Stomach (tissue), 9 donors: ENCODE data around the gene PLXNB2. TPM values are rescaled to one million over a fixed set of nuclear protein-coding genes. Genes with fewer than 3 reads are reported as not detected.
"Not testable (repeated sequence)": the region's sequence is repeated elsewhere in the genome, so short reads cannot be mapped to it uniquely, and the experiment has no call there.

Source experiments
- DNase-seq, 2 donors: peaks; one replicate each; pipeline versions ENCODE4 v3.0.0 to v3.0.0-alpha.2; 2013 to 2019
- H3K27ac ChIP-seq, 5 donors: fragments of 200-600 bp in 4 of 5; sonication (generic) in 4 of 5; one replicate each; pipeline ENCODE4 v1.5.1; 2013 to 2019; ENCODE audit warnings: mild to moderate bottlenecking in 1 of 5, moderate library complexity in 1 of 5
- H3K27me3 ChIP-seq, 3 donors: fragments of 200-600 bp; sonication (generic); one replicate each; pipeline ENCODE4 v1.5.1; 2017 to 2019; ENCODE audit warnings: mixed run types in 1 of 3
- H3K36me3 ChIP-seq, 4 donors: fragments of 200-600 bp; sonication (generic); 1 replicate in 3 of 4; 2 replicates in 1 of 4; pipeline ENCODE4 v1.5.1; 2016 to 2019
- H3K4me1 ChIP-seq, 4 donors: fragments of 200-600 bp; sonication (generic); one replicate each; pipeline ENCODE4 v1.5.1; 2016 to 2019
- H3K4me3 ChIP-seq, 4 donors: fragments of 200-600 bp; sonication (generic) in 3 of 4; one replicate each; pipeline ENCODE4 v1.5.1; 2016 to 2019; ENCODE audit warnings: mild to moderate bottlenecking in 1 of 4
- H3K9me3 ChIP-seq, 4 donors: fragments of 200-600 bp; sonication (generic); one replicate each; pipeline ENCODE4 v1.5.1; 2016 to 2019
- EP300 ChIP-seq: sonication (generic); formaldehyde crosslinking; IDR thresholded peaks from one replicate; pipeline ENCODE4 v1.6.1; 2017; ENCODE audit warnings: antibody characterized with exemption
- POLR2A ChIP-seq, 4 donors: fragments of 450-650 bp; IDR thresholded peaks; one replicate each; pipeline ENCODE4 v1.6.1; 2016; ENCODE audit warnings: antibody characterized with exemption in 4 of 4, control low read depth in 2 of 4, mild to moderate bottlenecking in 1 of 4, moderate library complexity in 1 of 4
- POLR2AphosphoS5 ChIP-seq, 3 donors: sonication (generic); formaldehyde crosslinking; IDR thresholded peaks; one replicate each; pipeline ENCODE4 v1.6.1; 2016; ENCODE audit warnings: antibody characterized with exemption in 3 of 3
- WGBS, 5 donors: extraction: QIAGEN DNeasy Blood & Tissue Kit in 3 of 5; methylation state at CpG; one replicate each; pipeline versions ENCODE4 v1.1.5 to v1.1.7; 2013 to 2018; 5-methylcytosine and 5-hydroxymethylcytosine counted together
- intact Hi-C: fragments of 100-400 bp; cut with DNase I; formaldehyde crosslinking; loops from one replicate; pipeline ENCODE4 v1.15.1; 2023; ENCODE audit warnings: low total_unique reads
- polyA plus RNA-seq, 3 donors: library from polyadenylated mRNA; stranded (reverse); fragments of 200-250 nt; gene quantifications; one replicate each; pipeline ENCODE4 v1.2.3, GENCODE V29; 2013
- total RNA-seq, 5 donors: library from RNA; depleted of rRNA; stranded (reverse); fragments of >200 nt; gene quantifications; one replicate each; pipeline versions ENCODE4 v1.1.0 to v1.2.3, GENCODE V29; 2014 to 2016
- TF ChIP-seq, protein P1 (sequence below), 7 experiments: fragments of 450-650 bp in 4 of 7; fragments of 200-600 bp in 3 of 7; sonication (generic) in 3 of 7; IDR thresholded peaks; one replicate each; pipeline ENCODE4 v1.5.1; 2016 to 2019; ENCODE audit warnings: antibody characterized with exemption in 7 of 7, control low read depth in 2 of 7, mild to moderate bottlenecking in 1 of 7
- donor health status: healthy with polysubstance abuse.
- donor health status: Bipolar disorder and iron deficiency.
- donor health status: healthy.

The PLXNB2 gene
- total and polyA plus RNA-seq, 8 donors = 50.3 to 648 (median 269) TPM

DNA sequence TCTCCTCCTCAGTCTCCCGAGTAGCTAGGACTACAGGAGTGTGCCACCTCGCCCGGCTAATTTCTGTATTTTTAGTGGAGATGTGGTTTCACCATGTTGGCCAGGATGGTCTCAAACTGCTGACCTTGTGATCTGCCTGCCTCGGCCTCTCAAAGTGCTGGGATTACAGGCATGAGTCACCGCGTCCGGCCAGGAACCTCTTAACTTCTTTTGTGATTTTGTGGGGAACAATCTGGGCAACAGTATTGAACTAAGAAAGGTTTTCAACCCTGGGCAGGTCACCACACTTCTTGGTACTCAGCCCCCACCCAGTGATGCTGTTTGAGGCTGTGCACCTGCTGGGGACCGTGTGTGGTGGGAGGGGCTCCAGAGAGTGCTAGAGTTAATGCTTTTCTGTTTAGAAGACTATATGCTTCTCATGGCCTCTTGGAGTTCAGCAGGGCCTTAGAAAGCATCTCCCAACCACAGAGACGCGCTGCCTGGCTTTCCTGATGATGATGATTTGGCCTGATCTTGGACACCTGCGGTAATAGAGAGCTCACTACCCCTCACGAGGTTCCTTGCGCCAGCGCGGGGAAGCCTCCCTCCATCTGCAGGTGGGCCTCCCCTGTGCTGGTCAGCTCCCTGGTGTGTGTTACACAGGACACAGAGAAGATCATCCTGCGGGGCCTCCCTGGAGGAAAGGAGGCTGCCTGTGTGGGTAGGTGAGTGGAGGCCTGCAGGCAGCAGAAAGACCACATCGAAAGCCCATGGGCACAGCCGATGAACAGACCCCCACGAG is 18.2 kb upstream of the PLXNB2 start:
- no peaks in the 10 kb centered on the region for H3K9me3 ChIP-seq
- peak overlapping the region; percentile 72 to 95 (median 88) for H3K4me3 ChIP-seq
- TF ChIP-seq POLR2AphosphoS5 (IDR thresholded peaks at IDR 0.05) (no peak), EP300 (no peak), POLR2A (IDR thresholded peaks at IDR 0.05) (no peak)
- TF ChIP-seq, protein P1, sequence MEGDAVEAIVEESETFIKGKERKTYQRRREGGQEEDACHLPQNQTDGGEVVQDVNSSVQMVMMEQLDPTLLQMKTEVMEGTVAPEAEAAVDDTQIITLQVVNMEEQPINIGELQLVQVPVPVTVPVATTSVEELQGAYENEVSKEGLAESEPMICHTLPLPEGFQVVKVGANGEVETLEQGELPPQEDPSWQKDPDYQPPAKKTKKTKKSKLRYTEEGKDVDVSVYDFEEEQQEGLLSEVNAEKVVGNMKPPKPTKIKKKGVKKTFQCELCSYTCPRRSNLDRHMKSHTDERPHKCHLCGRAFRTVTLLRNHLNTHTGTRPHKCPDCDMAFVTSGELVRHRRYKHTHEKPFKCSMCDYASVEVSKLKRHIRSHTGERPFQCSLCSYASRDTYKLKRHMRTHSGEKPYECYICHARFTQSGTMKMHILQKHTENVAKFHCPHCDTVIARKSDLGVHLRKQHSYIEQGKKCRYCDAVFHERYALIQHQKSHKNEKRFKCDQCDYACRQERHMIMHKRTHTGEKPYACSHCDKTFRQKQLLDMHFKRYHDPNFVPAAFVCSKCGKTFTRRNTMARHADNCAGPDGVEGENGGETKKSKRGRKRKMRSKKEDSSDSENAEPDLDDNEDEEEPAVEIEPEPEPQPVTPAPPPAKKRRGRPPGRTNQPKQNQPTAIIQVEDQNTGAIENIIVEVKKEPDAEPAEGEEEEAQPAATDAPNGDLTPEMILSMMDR (IDR thresholded peaks at IDR 0.05) = no peak
- 83 to 94% (median 85%) methylated on average over 19 of the region's 19 CpGs for WGBS, 5 donors
- H3K27ac ChIP-seq = no peak overlapping the region
- no peaks in the 10 kb centered on the region for H3K27me3 ChIP-seq
- peaks cover 13 to 25% (median 20%) of the 10 kb centered on the region in 4 donors for H3K4me1 ChIP-seq
- no peak for DNase-seq
- intact Hi-C loops = no loop called here
- H3K36me3 ChIP-seq = no peaks in the 10 kb centered on the region

DNA sequence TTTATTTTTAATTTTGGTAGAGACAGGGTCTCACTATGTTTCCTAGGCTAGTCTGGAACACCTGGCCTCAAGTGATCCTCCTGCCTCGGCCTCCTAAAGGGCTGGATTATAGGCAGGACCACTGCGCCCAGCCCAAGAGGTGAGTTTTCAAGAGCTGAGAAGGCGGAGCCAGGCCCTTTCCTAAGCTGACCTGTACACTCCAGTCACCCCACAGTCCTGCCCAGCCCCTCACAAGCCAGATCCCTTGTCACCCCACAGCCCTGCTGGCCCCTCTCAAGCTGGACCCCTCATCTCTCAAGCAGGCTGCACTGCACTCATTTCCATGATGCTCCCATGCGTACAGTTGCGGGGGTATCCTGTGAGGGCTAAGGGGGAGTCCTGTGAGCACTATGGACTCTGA is 16.5 kb upstream of the PLXNB2 start:
- H3K9me3 ChIP-seq = no peaks in the 10 kb centered on the region
- H3K36me3 ChIP-seq = no peaks in the 10 kb centered on the region
- intact Hi-C loops = no loop called here
- TF ChIP-seq EP300 (no peak), POLR2AphosphoS5 (IDR thresholded peaks at IDR 0.05) (no peak)
- H3K27ac ChIP-seq = no peak overlapping the region
- no peak for DNase-seq
- 94 to 97% (median 96%) methylated on average over 5 of the region's 5 CpGs for WGBS, 5 donors
- no peak overlapping the region for H3K4me3 ChIP-seq
- H3K4me1 ChIP-seq = peaks cover 13 to 23% (median 20%) of the 10 kb centered on the region in 4 donors
- H3K27me3 ChIP-seq = no peaks in the 10 kb centered on the region

DNA sequence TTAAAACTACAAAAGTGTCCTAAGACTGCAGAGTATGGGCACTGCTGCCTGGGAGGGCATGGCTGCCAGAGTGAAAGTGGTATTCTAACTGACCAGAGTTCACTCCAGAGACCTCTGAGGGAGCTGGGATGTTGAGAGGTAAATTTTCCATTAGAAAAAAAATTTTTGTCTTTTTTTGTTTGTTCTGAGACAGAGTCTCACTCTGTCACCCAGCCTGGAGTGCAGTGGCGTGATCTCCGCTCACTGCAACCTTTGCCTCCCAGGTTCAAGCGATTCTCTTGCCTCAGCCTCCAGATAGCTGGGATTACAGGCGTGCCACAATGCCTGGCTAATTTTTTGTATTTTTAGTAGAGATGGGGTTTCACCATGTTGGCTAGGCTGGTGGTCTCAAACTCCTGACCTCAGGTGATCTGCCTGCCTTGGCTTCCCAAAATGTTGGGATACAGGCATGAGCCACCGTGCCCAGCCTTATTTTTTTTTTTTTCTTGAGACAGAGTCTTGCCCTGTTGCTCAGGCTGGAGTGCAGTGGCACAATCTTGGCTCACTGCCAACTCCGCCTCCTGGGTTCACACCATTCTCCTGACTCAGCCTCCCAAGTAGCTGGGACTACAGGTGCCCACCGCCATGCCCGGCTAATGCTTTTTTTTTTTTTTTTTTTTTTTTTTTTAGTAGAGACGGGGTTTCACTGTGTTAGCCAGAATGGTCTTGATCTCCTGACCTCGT is 15.1 kb upstream of the PLXNB2 start:
- H3K4me1 ChIP-seq = peaks cover 8 to 16% (median 13%) of the 10 kb centered on the region in 4 donors
- H3K9me3 ChIP-seq, H3K27me3 ChIP-seq, intact Hi-C loops, H3K36me3 ChIP-seq, H3K27ac ChIP-seq, H3K4me3 ChIP-seq: not testable (repeated sequence)
- peak in 1 of 2 donors; percentile 57 for DNase-seq
- 80 to 84% (median 83%) methylated on average over 9 to 10 of the region's 10 CpGs for WGBS, 5 donors

DNA sequence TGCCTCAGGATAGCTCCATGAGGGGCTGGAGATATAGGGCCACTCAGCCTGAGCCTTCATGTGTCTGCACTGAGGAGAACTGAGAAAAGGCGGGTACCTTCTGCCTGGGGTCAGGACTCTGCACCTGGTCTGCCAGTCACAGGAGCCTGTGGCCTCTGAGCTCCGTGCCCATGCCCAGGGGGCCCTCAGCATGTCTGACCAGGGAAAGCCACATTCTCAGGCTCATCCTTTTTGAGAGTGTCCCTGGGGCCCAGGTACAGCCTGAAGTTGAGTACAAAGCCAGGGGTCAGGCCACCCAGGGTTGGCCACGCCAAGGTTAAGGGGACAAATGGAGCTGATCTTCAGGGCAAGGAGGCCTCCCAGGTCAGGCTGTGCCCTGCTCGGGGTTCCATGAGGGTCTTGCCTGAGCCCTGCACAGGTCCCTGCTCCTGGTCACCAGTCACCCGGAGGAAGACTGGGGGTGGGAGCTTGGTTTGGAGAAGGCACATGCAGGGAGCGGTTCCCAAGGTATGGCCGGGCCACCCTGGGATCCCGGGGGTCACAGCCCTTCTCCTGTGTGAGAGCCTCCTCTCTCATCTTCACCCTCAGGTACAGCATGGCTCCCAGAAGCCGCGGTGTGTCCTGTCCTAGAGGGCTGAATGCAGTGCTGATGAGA is 13.4 kb upstream of the PLXNB2 start:
- Histone ChIP-seq H3K27me3 (no peaks in the 10 kb centered on the region), H3K9me3 (no peaks in the 10 kb centered on the region), H3K4me1 (peaks cover 0 to 6% (median 3%) of the 10 kb centered on the region in 4 donors), H3K27ac (no peak overlapping the region), H3K36me3 (no peaks in the 10 kb centered on the region), H3K4me3 (no peak overlapping the region)
- intact Hi-C loops = no loop called here
- TF ChIP-seq POLR2A (IDR thresholded peaks at IDR 0.05) = no peak
- no peak for TF ChIP-seq POLR2AphosphoS5 (IDR thresholded peaks at IDR 0.05)
- TF ChIP-seq, protein P1 (IDR thresholded peaks at IDR 0.05) = no peak
- TF ChIP-seq EP300 = no peak
- DNase-seq = no peak
- WGBS, 5 donors = 85 to 93% (median 91%) methylated on average over 8 to 10 of the region's 10 CpGs

DNA sequence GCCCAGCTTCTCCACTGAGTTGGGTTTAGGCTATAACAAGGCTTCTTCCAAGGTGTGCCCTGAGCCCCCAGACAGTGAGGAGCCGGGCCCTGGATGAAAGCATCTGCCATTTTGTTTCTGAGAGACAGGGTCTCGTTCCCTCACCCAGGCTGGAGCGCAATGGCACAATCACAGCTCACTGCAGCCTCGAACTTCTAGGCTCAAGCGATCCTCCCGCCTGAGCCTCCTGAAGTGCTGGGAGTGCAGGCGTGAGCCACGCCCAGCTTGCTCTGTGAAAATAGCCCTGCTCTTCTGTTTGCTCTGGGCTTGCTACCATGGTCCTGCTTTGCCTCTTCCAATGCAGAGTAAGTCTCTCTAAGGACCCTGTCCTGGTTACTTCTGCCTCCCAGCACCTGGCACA is 12.7 kb upstream of the PLXNB2 start:
- H3K4me3 ChIP-seq = no peak overlapping the region
- H3K27me3 ChIP-seq = no peaks in the 10 kb centered on the region
- 78 to 86% (median 85%) methylated on average over 7 to 8 of the region's 8 CpGs for WGBS, 5 donors
- H3K36me3 ChIP-seq = no peaks in the 10 kb centered on the region
- intact Hi-C loops = no loop called here
- DNase-seq = no peak
- TF ChIP-seq POLR2AphosphoS5 (IDR thresholded peaks at IDR 0.05) = no peak
- TF ChIP-seq, protein P1 (IDR thresholded peaks at IDR 0.05) = no peak
- no peak for TF ChIP-seq EP300
- no peak for TF ChIP-seq POLR2A (IDR thresholded peaks at IDR 0.05)
- no peak overlapping the region for H3K27ac ChIP-seq
- H3K9me3 ChIP-seq = no peaks in the 10 kb centered on the region
- peaks cover 0 to under 1% (median 0%) of the 10 kb centered on the region in 4 donors for H3K4me1 ChIP-seq
